Stimulated activated effector memory CD8-positive, alpha-beta T cell treated with anti-CD3 and anti-CD28 coated beads, Interleukin-12 subunit alpha, Interleukin-12 subunit beta, amount 100 ng/mL, for 72 hours (primary cell): ENCODE data around the gene CD151.

Source experiments
- ATAC-seq: fragments of 150-1000 bp; cut with Tn5 transposase; 2 replicates; pipeline ENCODE4 v1.10.0; 2021
- DNase-seq, 2 donors: peaks; one replicate each; pipeline ENCODE4 v3.0.0; 2021 to 2022; ENCODE audit warnings: low spot score in 2 of 2
- H3K27ac Mint-ChIP-seq: one replicate; pipeline ENCODE4 v1.8.0; 2022; ENCODE audit warnings: mild to moderate bottlenecking, mixed read lengths
- H3K36me3 Mint-ChIP-seq: one replicate; pipeline ENCODE4 v1.8.0; 2022; ENCODE audit warnings: mild to moderate bottlenecking, mixed read lengths
- H3K4me1 Mint-ChIP-seq: one replicate; pipeline ENCODE4 v1.8.0; 2022; ENCODE audit warnings: mixed read lengths
- H3K4me3 Mint-ChIP-seq: one replicate; pipeline ENCODE4 v1.8.0; 2022; ENCODE audit warnings: mild to moderate bottlenecking, mixed read lengths
- H3K9me3 Mint-ChIP-seq: one replicate; pipeline ENCODE4 v1.8.0; 2022; ENCODE audit warnings: mixed read lengths

The CD151 gene

GRCh38 chr11:860234-861104 lies 27.7 kb downstream of the CD151 start:
- Mint-ChIP-seq H3K4me3 (no peak overlapping the region), H3K36me3 (peaks cover 25% of the 10 kb centered on the region), H3K4me1 (peaks cover 7% of the 10 kb centered on the region), H3K27ac (no peak overlapping the region), H3K9me3 (no peaks in the 10 kb centered on the region)
- ATAC-seq (no peak), DNase-seq (no peak)

GRCh38 chr11:861105-861479 lies 28.3 kb downstream of the CD151 start:
- no peak for DNase-seq
- peaks cover 7% of the 10 kb centered on the region for H3K4me1 Mint-ChIP-seq
- no peak for ATAC-seq
- H3K36me3 Mint-ChIP-seq = peaks cover 25% of the 10 kb centered on the region
- H3K9me3 Mint-ChIP-seq = no peaks in the 10 kb centered on the region
- H3K4me3 Mint-ChIP-seq = no peak overlapping the region
- no peak overlapping the region for H3K27ac Mint-ChIP-seq

DNA sequence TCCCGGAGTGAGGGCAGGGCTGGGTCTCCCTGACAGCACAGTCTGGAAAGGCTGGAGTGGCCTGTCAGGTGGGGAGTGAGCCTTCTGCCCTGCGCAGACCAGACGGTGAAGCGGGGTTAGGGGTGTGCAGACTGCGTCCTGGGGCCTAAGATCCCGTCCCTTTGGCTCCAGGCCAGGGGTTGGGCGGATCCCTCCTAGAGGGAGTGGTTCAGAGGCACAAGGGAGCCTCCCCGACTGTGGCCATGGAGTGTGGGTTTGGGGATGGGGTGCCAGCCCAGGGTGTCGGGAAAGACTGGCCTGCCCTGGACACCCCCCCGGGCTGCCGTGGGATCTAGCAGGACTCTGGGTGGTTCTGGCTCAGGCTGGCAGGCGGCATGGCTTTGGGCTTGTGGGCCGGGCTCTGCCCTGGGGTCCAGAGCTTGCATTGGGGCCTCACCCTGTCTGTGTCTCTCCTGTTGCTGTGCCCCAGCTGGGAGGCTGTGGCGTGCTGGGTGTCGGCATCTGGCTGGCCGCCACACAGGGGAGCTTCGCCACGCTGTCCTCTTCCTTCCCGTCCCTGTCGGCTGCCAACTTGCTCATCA lies 29.4 kb downstream of the CD151 start:
- DNase-seq (no peak), ATAC-seq (no peak)
- peaks cover 25% of the 10 kb centered on the region for H3K36me3 Mint-ChIP-seq
- H3K9me3 Mint-ChIP-seq = no peaks in the 10 kb centered on the region
- peak overlapping the region; percentile 61 for H3K27ac Mint-ChIP-seq
- peaks cover under 1% of the 10 kb centered on the region for H3K4me1 Mint-ChIP-seq
- H3K4me3 Mint-ChIP-seq = no peak overlapping the region

GRCh38 chr11:862696-863022 lies 29.9 kb downstream of the CD151 start:
- peaks cover 25% of the 10 kb centered on the region for H3K36me3 Mint-ChIP-seq
- DNase-seq (no peak), ATAC-seq (no peak)
- no peak overlapping the region for H3K4me3 Mint-ChIP-seq
- H3K9me3 Mint-ChIP-seq = no peaks in the 10 kb centered on the region
- peak overlapping the region; percentile 61 for H3K27ac Mint-ChIP-seq
- no peaks in the 10 kb centered on the region for H3K4me1 Mint-ChIP-seq

GRCh38 chr11:863023-863909 lies 30.5 kb downstream of the CD151 start:
- Mint-ChIP-seq H3K4me1 (no peaks in the 10 kb centered on the region), H3K36me3 (peaks cover 25% of the 10 kb centered on the region), H3K4me3 (no peak overlapping the region), H3K27ac (peak overlapping the region; percentile 78), H3K9me3 (no peaks in the 10 kb centered on the region)
- ATAC-seq = peak; percentile 2
- DNase-seq = no peak

DNA sequence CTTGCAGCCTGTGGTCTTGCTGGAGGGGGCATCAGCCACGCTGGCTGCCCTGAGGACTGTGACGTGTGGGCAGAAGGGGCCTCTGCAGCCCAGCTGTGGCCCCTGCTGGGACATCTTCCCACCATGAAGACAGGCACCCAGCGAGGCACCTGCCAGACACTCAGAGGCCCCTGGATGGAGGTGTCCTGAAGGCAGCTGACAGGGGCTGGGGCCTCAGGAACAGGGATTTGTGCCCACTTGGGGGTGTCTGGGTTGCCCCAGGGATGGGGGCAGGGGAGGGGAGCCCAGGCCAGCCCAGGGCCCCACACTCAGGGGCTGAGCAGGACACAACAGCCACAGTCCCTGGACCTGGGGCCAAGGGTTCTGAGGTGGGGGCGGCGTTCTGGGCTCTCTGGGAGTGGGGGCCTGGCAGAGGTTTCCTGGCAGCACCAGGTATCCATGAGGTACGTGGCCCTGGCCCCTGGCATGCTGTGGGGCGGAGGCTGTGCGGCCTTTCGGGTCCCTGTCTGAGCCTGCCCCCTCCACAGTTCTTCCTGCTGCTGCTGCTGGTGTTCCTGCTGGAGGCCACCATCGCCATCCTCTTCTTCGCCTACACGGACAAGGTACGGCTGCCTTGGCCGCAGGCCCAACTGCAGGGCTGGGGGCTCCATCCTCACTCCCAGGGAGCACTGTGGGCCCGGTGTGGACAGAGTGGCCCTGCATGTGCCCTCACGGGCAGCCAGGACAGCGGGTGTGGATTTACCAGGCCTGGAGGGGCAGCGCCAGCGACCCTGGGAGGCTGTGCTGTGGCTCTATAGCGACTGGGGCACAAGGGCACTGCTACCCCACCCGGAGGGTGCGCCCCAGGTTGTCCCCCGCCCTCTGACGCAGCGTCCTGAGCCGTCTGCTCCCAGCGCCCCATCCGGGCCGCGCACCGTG lies 31.4 kb downstream of the CD151 start:
- H3K36me3 Mint-ChIP-seq = peaks cover 21% of the 10 kb centered on the region
- ATAC-seq (peak; percentile 9), DNase-seq (no peak)
- H3K9me3 Mint-ChIP-seq = no peaks in the 10 kb centered on the region
- peak overlapping the region; percentile 78 for H3K27ac Mint-ChIP-seq
- H3K4me3 Mint-ChIP-seq = no peak overlapping the region
- H3K4me1 Mint-ChIP-seq = no peaks in the 10 kb centered on the region

DNA sequence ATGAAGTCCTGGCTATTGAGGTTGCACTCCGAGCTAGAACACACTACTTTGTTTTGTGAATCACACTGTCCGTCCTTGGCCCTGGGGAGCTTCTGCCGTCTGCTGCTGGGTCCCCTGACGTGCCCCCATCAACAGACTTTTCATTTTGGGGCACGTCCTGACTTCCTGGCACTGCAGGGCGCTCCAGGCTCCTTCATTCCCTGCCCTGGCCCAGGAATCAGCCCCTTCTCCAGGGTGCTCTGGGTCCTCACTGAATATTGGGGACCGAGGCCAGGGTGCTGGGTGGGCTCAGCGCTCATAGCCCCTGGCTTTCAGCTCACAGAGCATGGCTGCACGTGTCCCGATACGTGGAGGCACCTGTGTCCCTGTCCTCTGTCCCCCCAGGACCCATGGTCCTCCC lies 32.1 kb downstream of the CD151 start:
- ATAC-seq = no peak
- no peak overlapping the region for H3K27ac Mint-ChIP-seq

GRCh38 chr11:865462-866430 lies 33.0 kb downstream of the CD151 start:
- Mint-ChIP-seq H3K4me3 (no peak overlapping the region), H3K36me3 (peaks cover 20% of the 10 kb centered on the region), H3K27ac (no peak overlapping the region), H3K9me3 (no peaks in the 10 kb centered on the region), H3K4me1 (no peaks in the 10 kb centered on the region)
- ATAC-seq (no peak), DNase-seq (no peak)

More for the DNA sequence above, 32.1 kb downstream of the CD151 start:
- Mint-ChIP-seq H3K4me1 (no peaks in the 10 kb centered on the region), H3K36me3 (peaks cover 20% of the 10 kb centered on the region), H3K9me3 (no peaks in the 10 kb centered on the region), H3K4me3 (no peak overlapping the region)
- DNase-seq = no peak

DNA sequence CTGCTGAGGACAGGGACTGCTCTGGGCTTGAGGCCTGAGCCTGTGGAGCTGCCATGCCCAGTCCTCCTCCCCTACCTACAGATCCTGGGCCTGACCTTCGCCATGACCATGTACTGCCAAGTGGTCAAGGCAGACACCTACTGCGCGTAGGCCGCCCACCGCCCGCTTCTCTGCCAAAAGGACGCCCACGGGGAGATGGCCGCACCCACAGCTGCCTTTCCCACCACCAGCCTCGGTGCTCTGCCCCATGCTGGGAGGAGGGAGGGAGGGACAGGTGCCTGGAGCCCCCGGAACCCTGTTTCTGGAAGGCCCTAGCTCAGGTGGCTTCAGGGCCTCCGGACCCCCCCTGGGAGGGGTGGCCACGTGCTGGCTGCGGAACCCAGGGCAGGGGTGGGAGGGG lies 33.7 kb downstream of the CD151 start:
- ATAC-seq (no peak), DNase-seq (no peak)
- H3K36me3 Mint-ChIP-seq = peaks cover 19% of the 10 kb centered on the region
- H3K9me3 Mint-ChIP-seq = no peaks in the 10 kb centered on the region
- H3K27ac Mint-ChIP-seq = no peak overlapping the region
- H3K4me1 Mint-ChIP-seq = no peaks in the 10 kb centered on the region
- H3K4me3 Mint-ChIP-seq = no peak overlapping the region

DNA sequence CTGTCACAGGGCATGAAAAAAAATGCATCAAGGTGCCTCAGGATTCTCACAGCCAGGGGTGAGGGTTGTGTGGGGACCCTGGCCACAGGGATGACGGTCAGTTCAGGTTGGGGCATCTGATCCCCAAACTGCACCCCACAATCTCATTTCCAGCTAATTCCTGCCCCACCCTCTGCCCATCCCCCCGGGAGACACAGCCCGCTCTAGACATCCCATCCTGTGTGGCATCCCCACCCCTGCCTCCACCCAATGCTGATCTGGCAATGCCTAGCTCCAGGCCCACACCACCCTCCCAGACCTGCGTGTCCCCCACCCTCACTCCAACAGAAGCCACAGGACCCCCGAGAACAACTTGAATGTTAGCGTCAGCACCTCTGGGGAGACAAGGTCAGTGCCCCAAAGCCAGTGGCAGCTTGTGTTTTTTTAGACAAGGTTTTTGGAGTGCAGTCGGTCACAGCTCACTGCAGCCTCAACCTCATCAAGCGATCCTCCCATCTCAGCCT lies 35.2 kb downstream of the CD151 start:
- no peaks in the 10 kb centered on the region for H3K9me3 Mint-ChIP-seq
- no peaks in the 10 kb centered on the region for H3K4me1 Mint-ChIP-seq
- no peak for ATAC-seq
- H3K27ac Mint-ChIP-seq = no peak overlapping the region
- no peak overlapping the region for H3K4me3 Mint-ChIP-seq
- no peak for DNase-seq
- H3K36me3 Mint-ChIP-seq = peaks cover 10% of the 10 kb centered on the region

- Mint-ChIP-seq H3K9me3 (no peaks in the 10 kb centered on the region), H3K36me3 (peaks cover 7% of the 10 kb centered on the region), H3K4me3 (no peak overlapping the region), H3K27ac (peak overlapping the region; percentile 23), H3K4me1 (no peaks in the 10 kb centered on the region)
- DNase-seq = no peak
- ATAC-seq = no peak
Measured at GRCh38 chr11:868394-868793, 35.6 kb downstream of the CD151 start.

DNA sequence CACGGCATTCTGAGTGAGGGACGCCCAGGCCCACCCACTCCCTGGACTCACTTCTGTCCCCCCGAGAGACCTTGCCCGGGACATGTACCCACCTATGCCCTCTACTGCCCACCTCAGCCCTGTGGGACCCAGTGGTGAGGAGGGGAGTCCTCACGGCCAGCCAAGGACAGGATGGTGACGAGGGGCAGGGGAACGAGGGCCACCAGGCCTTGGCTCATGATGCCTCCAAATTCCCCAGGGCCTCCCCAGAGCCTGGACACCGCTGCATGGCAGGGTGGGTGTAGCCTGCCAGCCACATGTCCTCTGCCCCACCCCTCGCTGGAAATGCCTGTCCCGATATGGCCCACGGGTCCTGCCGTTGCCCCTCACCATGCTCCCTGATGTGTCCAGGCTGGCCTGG lies 36.0 kb downstream of the CD151 start:
- no peak for DNase-seq
- peak overlapping the region; percentile 23 for H3K27ac Mint-ChIP-seq

DNA sequence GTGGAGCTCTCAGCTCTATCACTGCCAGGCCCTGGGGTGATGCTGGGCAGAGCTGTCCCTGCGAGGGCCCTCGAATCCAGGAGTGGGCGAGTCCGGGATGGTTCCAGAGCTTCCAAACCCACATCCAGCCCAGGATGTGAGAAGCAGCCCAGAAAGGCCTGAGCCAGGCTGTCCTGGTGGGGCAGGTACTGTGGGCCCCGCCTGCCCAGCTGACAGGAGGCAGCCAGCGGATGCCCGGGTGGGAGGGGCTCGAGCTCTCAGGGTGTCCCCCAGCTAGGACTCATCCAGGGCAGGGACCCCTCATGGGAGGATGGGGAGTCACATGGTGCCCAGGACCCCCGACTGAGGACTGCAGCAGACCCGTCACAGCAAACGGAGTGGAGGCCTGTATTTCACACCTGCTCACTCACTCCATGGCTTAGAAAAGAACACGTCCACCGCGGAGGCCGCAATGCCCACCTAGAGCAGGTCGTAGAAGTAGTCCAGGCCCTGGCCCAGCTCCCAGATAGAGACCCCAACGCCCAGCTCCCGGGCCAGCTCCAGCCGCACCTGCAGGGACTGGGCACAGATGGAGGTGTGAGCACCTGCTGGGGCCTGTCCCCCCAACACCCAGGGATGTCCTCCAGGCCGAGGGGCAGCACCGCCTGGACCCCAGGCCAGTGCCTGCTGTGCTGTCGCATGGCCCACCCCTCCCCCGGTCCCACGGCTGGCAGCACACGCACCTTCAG lies 36.8 kb downstream of the CD151 start:
- no peak overlapping the region for H3K4me3 Mint-ChIP-seq

More for the DNA sequence above, 36.0 kb downstream of the CD151 start:
- no peaks in the 10 kb centered on the region for H3K9me3 Mint-ChIP-seq
- no peak for ATAC-seq
- H3K4me1 Mint-ChIP-seq = no peaks in the 10 kb centered on the region
- H3K4me3 Mint-ChIP-seq = no peak overlapping the region
- peaks cover 6% of the 10 kb centered on the region for H3K36me3 Mint-ChIP-seq

More for the DNA sequence above, 36.8 kb downstream of the CD151 start:
- no peaks in the 10 kb centered on the region for H3K4me1 Mint-ChIP-seq
- H3K27ac Mint-ChIP-seq = no peak overlapping the region
- H3K36me3 Mint-ChIP-seq = peaks cover 6% of the 10 kb centered on the region
- H3K9me3 Mint-ChIP-seq = no peaks in the 10 kb centered on the region
- no peak for ATAC-seq
- DNase-seq = no peak
